ENCODE measurements around the gene STUB1.

DNA sequence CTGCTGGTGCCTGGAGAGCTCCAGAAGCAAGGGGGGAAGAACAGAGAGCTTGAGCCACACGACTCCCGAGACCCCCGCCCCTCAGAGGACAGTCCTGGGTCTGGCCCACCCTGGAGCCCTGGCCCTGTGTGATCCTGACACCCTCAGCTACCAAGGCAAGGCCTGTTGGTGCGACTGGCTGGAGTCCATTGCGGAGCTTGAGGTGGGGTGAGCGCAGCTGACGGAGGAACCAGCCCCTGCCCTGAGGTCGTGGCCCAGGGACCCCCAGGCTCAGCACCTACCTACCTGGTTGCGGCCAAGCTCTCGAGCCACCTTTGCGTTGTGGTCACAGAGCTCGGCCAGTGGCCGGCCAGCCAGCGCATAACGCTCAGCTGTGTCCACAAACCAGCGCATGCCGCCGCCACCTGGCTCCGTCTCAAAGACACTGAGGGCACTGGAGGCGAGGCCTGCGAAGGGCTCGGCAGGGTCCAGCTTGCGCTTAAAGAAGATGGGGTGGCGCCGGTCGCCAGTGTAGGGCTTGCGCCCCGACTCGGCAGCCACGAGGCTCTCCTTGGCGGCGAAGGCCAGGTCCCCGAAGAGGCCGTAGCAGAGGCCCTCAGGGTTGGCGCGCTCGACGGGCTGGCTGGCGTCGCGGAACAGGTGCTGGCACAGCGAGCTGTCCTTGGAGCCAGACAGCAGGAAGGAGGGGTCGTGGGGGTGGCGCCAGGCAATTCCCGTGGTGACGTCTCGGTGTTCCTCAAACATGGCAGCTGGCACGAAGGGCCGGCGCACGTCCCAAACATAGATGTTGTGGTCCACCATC is 6.5 kb downstream of the STUB1 start:
- TF ChIP-seq, protein P1, sequence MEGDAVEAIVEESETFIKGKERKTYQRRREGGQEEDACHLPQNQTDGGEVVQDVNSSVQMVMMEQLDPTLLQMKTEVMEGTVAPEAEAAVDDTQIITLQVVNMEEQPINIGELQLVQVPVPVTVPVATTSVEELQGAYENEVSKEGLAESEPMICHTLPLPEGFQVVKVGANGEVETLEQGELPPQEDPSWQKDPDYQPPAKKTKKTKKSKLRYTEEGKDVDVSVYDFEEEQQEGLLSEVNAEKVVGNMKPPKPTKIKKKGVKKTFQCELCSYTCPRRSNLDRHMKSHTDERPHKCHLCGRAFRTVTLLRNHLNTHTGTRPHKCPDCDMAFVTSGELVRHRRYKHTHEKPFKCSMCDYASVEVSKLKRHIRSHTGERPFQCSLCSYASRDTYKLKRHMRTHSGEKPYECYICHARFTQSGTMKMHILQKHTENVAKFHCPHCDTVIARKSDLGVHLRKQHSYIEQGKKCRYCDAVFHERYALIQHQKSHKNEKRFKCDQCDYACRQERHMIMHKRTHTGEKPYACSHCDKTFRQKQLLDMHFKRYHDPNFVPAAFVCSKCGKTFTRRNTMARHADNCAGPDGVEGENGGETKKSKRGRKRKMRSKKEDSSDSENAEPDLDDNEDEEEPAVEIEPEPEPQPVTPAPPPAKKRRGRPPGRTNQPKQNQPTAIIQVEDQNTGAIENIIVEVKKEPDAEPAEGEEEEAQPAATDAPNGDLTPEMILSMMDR (IDR thresholded peaks at IDR 0.05): no peak
- no peak for TF ChIP-seq POLR2A (IDR thresholded peaks at IDR 0.05)

All from adrenal gland (tissue), 5 donors.